Measurements from ENCODE around the gene DDAH1.

- TF ChIP-seq CTCF (IDR thresholded peaks at IDR 0.05) (no peak), POLR2A (IDR thresholded peaks at IDR 0.05) (no peak), POLR2AphosphoS5 (IDR thresholded peaks at IDR 0.05) (no peak)
These were observed 112.9 kb downstream of the DDAH1 start for GRCh38 chr1:85352055-85352454.

All from sigmoid colon (tissue), 4 donors.